NCI-H526 treated with DMSO at 0.1 percent for 48 hours (cell line): ENCODE data around the gene RPS16.

Source experiments
- DNase-seq: peaks from one replicate; lab custom pipeline; 2025; lab: John Stamatoyannopoulos, UW

The RPS16 gene

GRCh38 chr19:39449116-39449797 is 13.5 kb upstream of the RPS16 start:
- no peak for DNase-seq

GRCh38 chr19:39448271-39448670 is 12.5 kb upstream of the RPS16 start:
- no peak for DNase-seq

DNA sequence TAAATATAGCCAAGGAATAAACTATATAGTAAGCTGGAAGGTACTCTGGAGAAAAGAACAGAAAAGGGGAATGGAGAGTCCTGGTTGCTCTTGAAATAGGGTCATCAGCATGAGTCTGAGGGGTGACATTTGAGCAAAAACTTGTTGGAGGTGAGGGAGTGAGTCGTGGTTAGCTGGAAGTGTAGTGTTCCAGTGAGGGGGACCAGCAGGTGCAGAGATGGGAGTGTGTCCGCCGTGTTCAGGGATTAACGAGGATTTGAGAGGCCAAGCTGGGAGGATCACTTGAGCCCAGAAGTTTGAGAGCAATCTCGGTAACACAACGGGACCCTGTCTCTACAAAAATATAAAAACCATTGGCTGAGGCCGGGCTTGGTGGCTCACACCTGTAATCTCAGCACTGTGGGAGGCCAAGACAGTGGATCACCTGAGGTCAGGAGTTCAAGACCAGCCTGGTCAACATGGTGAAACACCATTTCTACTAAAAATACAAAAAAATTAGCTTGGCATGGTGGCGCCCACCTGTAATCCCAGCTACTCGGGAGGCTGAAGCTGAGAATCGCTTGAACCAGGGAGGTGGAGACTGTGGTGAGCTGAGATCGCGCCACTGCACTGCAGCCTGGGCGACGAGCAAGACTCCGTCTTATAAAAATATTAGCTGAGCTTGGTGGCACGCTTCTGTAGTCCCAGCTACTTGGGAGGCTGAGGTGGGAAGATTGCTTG is 10.8 kb upstream of the RPS16 start:
- no peak for DNase-seq

DNA sequence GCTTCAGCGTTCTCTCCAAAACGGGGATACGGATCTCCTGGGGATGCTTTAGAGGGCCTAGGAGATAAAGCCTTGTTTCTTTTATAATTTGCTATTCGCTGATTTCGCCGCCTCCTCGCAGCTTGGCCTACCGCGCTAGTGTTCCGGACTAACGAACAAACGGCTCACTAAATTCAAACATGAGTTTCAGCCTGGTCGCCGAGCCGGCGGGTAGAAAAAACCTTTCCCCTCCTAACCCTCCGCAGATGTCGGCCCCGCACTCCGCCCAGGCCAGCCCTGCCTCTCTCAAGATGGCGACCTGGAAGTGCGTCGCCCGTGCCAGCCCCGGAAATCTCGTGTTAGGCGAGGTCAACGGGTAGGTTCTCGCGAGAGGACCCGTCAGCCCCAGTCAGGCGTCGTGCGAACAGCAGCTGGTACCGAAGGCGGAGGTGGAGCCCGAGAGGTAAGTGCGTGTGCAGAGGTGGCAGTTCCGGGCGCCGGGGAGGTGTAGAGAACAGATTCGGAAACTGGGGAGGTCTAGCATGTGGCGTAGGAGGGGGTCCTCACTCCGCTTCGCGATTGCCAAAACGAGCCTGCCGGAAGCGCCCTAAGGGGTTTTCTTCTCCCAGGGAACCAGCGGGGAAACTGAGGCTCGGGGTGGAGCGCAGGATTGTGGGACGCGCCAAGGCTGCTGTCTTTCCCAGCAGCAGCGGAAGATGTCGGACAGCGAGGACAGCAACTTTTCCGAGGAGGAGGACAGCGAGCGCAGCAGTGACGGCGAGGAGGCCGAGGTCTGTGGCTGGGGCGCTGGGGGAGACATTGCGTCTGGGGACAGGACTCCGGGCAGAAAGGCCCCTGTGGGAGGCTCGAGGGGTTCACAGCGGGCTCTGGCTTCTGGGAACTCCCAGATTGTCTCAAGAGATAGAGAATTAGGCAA is 9.7 kb upstream of the RPS16 start, which contains the start of gene SUPT5H:
TSS of gene SUPT5H (plus strand) at position 387 of the 916 bp plus-strand sequence. CDS start at position 696, 309 bp downstream.
- peak; percentile 97 for DNase-seq

DNA sequence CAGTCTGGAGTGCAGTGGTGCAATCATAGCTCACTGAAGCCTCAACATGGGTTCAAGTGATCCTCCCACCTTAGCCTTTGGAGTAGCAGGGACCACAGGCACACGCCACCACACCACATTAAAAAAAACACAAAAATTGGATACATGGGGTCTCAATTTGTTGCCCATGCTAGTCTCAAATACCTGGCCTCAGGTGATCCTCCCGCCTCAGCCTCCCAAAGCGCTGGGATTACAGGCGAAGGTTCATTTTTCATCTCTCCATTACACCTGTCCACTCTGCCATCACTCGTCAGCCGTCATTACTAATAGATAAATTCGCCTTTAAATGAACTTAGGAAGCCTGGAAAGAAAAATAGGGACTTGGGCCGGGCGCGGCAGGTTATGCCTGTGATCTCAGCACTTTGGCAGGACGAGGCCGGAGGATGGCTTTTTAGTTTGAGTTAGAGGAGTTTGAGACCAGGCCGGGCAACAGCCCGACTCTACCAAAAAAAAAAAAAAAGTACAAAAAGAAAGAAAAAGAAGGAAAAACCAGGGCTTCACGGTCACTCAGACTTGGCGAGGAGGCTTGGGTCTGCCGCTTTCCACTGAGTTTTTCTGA is 8.9 kb upstream of the RPS16 start:
- DNase-seq = no peak

DNA sequence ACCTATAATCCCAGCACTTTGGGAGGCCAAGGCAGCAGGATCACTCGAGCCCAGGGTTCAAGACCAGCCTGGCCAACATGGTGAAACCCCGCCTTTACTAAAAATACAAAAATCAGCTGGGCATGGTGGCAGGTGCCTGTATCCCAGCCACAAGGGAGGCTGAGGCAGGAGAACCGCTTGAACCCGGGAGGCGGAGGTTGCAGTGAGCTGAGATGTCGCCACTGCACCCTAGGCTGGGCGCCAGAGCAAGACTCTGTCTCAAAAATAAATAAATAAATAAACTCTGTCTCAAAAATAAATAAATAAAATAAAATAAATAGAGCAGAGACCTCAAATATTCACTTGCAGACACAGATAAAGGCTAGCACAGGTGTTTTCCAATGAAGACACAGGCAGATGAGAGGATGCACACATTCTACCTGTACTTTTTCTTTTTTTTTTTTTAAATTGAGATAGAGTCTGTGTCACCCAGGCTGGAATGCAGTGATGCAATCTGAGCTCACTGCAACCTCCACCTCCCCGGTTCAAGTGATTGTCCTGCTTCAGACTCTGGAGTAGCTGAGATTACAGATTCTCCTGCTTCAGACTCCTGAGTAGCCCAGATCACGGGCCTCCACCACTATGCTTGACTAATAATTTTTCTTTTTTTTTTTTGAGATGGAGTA is 2.7 kb upstream of the RPS16 start:
- DNase-seq = no peak

- no peak for DNase-seq
Observed at GRCh38 chr19:39436350-39436716, 584 bp upstream of the RPS16 start.

DNA sequence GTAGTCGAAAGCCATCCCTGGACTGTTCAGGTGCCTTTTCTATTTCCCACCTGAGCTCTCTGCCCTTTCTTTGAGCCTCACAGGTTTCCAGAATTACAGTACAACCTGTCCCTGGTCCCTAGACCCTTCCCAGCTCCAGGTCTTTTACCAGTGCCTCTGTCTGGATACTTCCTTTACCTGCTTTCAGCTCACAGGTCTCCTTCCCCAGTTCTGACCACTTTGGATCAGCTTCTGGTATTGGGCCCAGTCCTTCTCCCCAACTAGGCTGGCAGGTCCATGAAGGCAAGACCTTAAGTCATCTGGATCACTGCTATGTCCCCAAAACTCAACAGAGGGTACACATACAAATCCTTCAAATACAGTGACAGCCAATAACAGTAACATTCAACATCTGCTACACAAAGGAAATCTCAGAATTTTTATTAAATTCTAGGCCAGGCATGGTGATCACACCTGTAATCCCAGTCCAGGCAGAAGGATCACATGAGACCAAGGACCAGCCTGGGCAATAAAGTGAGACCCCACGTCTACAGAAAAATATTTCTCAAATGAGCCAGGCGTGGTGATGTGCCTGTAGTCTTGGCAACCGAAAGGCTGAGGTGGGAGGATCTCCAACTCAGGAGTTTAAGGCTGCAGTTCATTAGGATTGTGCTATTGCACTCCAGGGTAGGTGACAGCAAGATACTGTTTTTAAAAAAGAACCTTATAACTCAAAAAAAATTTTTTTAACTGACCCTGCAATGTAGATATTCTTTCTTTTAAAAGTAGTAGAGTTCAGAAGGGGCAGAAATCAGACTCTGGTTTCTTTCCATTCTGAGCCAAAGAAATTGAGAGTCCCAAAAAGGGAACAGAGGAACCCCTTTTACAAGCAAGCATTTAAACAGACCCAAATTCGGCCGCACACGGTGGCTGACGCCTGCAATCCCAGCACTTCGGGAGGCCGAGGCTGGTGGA is 1.3 kb downstream of the RPS16 start:
- no peak for DNase-seq

DNA sequence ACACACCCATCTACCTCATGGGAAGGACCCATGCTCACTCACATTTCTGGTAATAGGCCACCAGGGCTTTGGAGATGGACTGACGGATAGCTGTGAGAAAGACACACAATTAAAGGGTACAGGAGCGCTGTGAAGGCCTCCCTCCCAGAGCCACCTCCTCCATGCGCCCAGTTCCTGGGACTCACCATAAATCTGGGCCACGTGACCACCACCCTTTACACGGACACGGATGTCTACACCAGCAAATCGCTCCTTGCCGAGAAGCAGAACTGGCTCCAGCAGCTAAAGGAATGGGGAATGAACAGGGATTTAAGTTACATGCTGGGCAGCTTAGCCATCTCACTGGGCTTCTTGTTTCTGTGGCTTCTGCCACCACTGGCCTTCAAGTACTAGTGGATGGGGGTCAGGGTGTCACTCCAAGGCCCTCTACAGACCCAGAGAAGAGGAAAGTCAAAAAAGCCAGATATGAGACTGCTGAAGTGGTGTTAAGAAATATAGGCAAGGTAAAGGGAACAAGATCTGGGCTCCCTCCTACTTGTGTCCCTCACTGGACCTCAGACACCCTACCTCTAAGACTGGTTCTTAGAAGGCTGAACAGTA is 2.2 kb downstream of the RPS16 start:
- no peak for DNase-seq

DNA sequence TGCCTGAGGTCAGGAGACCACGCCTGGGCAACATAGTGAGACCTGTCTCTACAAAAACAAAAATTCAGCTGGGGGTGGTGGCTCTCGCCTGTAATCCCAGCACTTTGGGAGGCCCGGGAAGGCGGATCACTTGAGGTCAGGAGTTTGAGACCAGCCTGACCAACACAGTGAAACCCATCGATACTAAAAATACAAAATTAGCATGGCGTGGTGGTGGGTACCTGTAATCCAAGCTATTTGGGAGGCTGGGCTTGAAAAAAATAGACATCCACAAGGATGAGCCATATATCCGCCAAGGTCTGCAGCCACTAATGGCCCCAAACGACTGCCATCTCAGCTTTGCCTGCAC is 3.1 kb downstream of the RPS16 start:
- DNase-seq = no peak

DNA sequence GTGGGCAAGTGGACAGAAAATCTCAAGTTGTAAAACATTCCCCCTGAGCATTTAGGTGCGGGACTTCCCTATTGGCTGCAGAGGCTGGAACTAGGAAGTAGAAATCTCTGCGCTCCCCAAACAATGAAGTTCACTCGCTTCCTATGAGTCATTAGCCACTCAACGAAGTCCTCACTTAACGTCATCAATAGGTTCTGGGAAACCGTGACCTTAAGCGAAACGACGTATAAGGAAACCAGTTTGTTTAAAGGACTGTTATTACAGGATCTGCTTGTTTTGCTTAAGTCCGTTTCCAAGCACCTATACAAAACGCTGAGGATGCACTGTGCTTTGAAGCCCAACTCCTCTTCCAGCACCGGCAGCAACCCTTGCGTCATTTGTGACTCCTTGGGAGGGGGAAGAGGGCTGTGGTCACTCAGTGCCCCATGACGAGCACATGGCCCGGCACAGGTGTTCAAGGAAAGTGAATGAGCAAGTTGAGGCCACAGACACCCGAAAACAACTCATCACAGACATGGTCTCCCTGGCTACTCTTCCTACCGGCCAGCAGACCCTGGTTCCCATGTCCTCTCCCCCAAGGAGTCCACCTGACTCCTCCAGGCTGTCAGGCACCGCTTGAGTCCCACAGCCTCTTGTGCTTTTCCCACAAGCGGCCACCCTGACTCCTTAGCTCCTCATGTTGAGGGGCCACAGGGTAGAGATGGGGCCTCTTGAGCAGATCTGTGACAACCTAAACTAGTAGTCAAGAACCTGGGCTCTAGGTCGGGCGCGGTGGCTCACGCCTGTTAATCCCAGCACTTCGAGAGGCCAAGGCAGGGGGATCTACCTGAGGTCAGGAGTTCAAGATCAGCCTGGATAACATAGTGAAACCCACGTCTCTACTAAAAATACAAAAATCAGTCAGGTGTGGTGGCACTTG is 4.8 kb downstream of the RPS16 start:
- no peak for DNase-seq

DNA sequence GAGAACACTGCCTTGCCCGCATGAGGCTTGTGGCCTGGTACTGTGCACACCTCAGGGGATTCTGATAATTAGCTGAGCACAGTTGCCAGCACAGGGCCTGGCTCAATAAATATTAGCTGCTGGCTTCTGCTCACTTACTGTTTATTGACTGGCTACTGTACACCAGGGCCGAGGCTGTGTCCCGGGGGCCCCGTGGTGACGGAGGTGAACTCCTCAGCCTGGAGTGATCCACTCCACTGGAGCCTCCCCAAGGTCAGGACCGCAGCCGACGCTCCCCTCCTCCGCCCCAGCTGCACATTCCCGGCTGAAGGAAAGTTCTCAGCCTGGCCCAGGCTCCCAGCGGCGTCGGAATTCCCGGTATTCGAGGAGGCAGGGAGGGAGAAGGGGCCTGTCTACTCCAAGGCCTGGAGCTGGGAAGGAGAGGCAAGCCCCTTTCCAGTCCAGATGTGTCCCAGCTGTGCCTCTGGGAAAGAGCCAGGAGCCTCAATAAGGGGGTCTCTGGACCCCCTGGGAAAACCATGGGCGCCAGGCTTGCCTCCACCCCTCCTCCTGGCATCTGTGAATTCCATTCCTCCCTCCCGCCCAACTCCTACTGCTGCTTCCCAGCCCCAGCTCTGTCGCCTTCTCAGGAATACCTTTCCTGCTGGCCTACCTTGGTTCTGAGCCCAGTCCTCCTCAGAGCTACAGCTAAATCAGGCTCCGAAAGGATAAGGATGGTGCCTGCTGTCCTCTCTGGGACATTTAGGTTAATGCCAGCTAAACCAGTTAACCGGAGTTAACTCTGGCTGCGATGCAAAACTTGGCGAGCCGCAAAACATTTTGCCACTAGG is 7.3 kb downstream of the RPS16 start:
- DNase-seq = no peak

DNA sequence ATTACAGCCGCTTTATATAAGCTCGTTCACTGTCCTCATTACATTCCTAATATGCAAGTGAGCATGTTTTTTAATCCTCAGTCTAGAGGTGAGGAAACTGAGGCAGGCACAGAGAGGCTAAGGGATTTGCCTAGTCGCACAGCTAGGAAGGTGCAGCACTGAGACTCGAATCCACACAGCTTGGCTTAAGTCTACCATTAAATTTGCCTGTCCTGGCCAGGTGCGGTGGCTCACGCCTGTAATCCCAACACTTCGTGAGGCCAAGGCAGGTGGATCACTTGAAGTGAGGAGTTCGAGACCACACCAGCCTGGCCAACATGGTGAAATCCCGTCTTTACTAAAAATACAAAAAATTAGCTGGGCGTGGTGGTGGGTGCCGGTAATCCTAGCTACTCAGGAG is 8.0 kb downstream of the RPS16 start:
- DNase-seq = no peak

DNA sequence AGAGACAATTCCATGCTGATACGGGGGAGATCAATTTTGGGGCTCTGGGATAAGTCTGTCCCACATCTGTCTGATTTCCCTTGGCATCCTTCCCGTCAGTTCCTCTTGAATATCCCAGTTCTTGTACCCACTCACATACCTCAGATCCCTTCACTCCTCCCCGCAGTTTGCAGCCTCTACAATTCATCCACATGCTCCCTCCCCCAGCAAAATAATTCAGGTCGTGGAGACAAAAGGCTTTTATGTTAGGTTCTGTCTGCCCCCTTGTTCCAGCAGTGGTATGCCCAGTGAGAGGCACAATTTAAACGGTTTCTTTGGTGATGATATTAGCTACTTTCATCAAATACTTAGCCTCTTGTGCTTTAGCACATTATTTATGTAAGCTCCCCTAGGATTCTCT is 9.6 kb downstream of the RPS16 start:
- DNase-seq = no peak

GRCh38 chr19:39425744-39426143 is 10.0 kb downstream of the RPS16 start:
- DNase-seq = no peak

GRCh38 chr19:39424934-39425333 is 10.8 kb downstream of the RPS16 start:
- no peak for DNase-seq

DNA sequence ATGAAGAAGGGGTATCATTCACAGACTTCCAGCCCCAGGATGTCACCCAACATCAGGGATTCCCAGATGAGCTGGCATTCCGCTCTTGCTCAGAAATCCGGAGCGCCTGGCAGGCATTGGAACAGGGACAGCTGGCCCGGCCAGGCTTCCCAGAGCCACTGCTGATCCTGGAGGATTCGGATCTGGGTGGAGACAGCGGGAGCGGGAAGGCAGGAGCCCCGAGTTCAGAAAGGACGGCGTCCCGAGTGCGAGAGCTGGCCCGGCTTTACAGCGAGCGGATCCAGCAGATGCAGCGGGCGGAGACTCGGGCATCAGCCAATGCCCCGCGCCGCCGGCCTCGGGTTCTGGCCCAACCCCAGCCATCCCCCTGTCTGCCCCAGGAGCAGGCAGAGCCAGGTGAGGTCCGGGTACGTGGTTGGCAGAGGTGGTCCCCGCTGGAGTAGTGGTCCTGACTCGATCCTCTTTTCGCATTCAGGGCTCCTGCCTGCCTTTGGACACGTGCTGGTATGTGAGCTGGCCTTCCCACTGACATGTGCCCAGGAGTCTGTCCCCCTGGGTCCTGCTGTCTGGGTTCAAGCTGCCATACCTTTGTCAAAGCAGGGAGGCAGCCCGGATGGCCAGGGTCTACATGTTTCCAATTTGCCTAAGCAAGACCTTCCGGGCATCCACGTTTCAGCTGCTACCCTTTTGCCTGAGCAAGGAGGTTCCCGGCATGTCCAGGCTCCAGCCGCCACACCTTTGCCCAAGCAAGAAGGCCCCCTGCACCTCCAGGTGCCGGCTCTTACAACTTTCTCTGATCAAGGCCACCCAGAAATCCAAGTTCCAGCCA is 12.3 kb downstream of the RPS16 start:
- no peak for DNase-seq
